DOHH2 (cell line): ENCODE results near the gene EPHA6.

Experiments used
- H3F3A ChIP-seq: fragments of 200-600 bp; sonication (generic), shearing (Covaris generic); 2 replicates; pipeline ENCODE4 v1.6.0; 2016; ENCODE audit warnings: antibody characterized with exemption, mild to moderate bottlenecking; ENCODE audit not compliant: control insufficient read depth, insufficient read depth
- H3K27ac ChIP-seq: fragments of 200-600 bp; sonication (generic); 2 replicates; pipeline ENCODE4 v1.5.1; 2014; ENCODE audit warnings: low read depth, mild to moderate bottlenecking, low read length, moderate library complexity
- H3K27me3 ChIP-seq: fragments of 200-600 bp; sonication (generic); 2 replicates; pipeline ENCODE4 v1.6.1; 2014; ENCODE audit warnings: mild to moderate bottlenecking, low read length, mixed read lengths; ENCODE audit not compliant: control insufficient read depth
- H3K36me3 ChIP-seq: fragments of 200-600 bp; sonication (generic); 2 replicates; pipeline ENCODE4 v1.6.1; 2014; ENCODE audit warnings: mild to moderate bottlenecking, low read length, moderate library complexity, mixed read lengths; ENCODE audit not compliant: control insufficient read depth
- H3K4me1 ChIP-seq: fragments of 200-600 bp; sonication (generic); 2 replicates; pipeline ENCODE4 v1.6.1; 2014; ENCODE audit warnings: mild to moderate bottlenecking, low read length, mixed read lengths; ENCODE audit not compliant: control insufficient read depth
- H3K4me2 ChIP-seq: fragments of 200-600 bp; sonication (generic); 2 replicates; pipeline ENCODE4 v1.6.0; 2014; ENCODE audit warnings: mild to moderate bottlenecking, low read length, moderate library complexity
- H3K4me3 ChIP-seq: fragments of 200-600 bp; sonication (generic); 2 replicates; pipeline ENCODE4 v1.5.1; 2014; ENCODE audit warnings: mild to moderate bottlenecking, low read length, mixed read lengths
- H3K79me2 ChIP-seq: fragments of 200-600 bp; sonication (generic); 2 replicates; pipeline ENCODE4 v1.6.1; 2014; ENCODE audit warnings: mild to moderate bottlenecking, low read length, mixed read lengths; ENCODE audit not compliant: control insufficient read depth
- H3K9me2 ChIP-seq: fragments of 200-600 bp; sonication (generic); replicated peaks from 2 replicates; pipeline ENCODE4 v1.6.1; 2014; ENCODE audit warnings: mild to moderate bottlenecking, low read length, mixed read lengths; ENCODE audit not compliant: control insufficient read depth
- H3K9me3 ChIP-seq: fragments of 200-600 bp; sonication (generic); 2 replicates; pipeline ENCODE4 v1.6.1; 2014; ENCODE audit warnings: antibody characterized with exemption, low read length, mixed read lengths; ENCODE audit not compliant: control insufficient read depth, insufficient read depth
- H4K20me1 ChIP-seq: fragments of 200-600 bp; sonication (generic); 2 replicates; pipeline ENCODE4 v1.6.0; 2014; ENCODE audit warnings: low read depth, mild to moderate bottlenecking, antibody characterized with exemption, low read length, moderate library complexity; ENCODE audit not compliant: control insufficient read depth, insufficient read depth
- CTCF ChIP-seq: fragments of 200-600 bp; sonication (generic); IDR thresholded peaks from one replicate; pipeline ENCODE4 v1.5.1; 2014; ENCODE audit warnings: antibody characterized with exemption, mild to moderate bottlenecking, low read depth, low read length; ENCODE audit not compliant: poor library complexity, severe bottlenecking
- EZH2phosphoT487 ChIP-seq: fragments of 200-600 bp; sonication (generic); IDR thresholded peaks from 2 replicates; pipeline ENCODE4 v1.6.1; 2017; ENCODE audit warnings: borderline replicate concordance, mild to moderate bottlenecking, antibody characterized with exemption, low read length, moderate library complexity, mixed read lengths

EPHA6 gene

DNA sequence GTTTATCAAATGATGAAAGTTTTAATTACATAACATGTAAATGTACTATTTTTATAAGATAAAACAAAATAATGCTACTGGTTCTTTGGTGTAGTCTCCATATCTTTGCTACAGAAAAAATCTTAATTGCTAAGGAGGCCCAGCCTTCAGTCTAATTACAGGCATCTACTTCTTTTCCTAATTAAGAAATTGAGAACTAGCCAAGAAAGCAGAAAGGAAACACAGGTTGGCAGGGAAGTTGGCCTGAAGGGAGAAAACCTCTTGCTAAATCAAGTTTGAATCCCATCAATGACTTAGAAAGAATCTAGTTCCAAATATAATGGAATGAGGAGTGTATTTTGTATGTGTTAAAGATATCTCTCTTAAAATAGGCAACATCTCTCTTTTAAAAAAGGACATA lies 737.8 kb downstream of the EPHA6 start:
- Histone ChIP-seq H3K4me1 (no peaks in the 10 kb centered on the region), H3K9me3 (no peaks in the 10 kb centered on the region)
- TF ChIP-seq EZH2phosphoT487 (no peak), CTCF (no peak)

DNA sequence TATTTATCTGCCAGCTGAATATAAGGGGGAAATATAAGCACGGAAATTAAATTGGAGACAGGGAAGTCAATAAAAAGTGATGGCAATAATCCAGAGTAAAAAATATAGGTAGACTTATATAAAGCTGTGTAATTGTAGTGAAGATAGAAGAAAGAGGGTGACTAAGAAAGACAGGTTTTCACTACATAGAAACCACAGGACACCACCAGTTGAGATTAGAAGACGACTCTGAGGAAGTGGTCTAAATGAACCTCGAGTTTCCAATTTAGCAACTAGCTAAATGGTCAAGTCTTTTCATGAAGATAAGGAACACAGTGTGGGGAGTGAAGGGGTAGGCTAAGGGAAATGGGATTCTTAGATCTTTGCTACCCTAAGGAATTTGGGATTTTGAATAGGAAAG lies 761.3 kb downstream of the EPHA6 start:
- no peaks in the 10 kb centered on the region for H3K4me1 ChIP-seq
- H3K27me3 ChIP-seq = no peaks in the 10 kb centered on the region
- no peak for TF ChIP-seq CTCF
- no peak for TF ChIP-seq EZH2phosphoT487
- no peak overlapping the region for H3K4me3 ChIP-seq
- no peak overlapping the region for H3K27ac ChIP-seq
- H3K9me3 ChIP-seq = no peaks in the 10 kb centered on the region
- no peak overlapping the region for H3K4me2 ChIP-seq
- H3K36me3 ChIP-seq = no peaks in the 10 kb centered on the region
- 0 out of 2 replicates have a peak, but pooled peaks cover 3% of the 10 kb centered on the region for H3K9me2 ChIP-seq
- H3K79me2 ChIP-seq = no peaks in the 10 kb centered on the region
- H3F3A ChIP-seq = no peaks in the 10 kb centered on the region
- H4K20me1 ChIP-seq = no peaks in the 10 kb centered on the region

More for the DNA sequence above, 737.8 kb downstream of the EPHA6 start:
- Histone ChIP-seq H3K4me2 (no peak overlapping the region), H3K4me3 (no peak overlapping the region), H3K9me2 (no peaks in the 10 kb centered on the region), H3K36me3 (no peaks in the 10 kb centered on the region), H4K20me1 (no peaks in the 10 kb centered on the region), H3K27ac (no peak overlapping the region), H3K27me3 (no peaks in the 10 kb centered on the region), H3F3A (no peaks in the 10 kb centered on the region), H3K79me2 (no peaks in the 10 kb centered on the region)

GRCh38 chr3:97576221-97576620 lies 761.8 kb downstream of the EPHA6 start:
- H3K36me3 ChIP-seq = no peaks in the 10 kb centered on the region
- no peaks in the 10 kb centered on the region for H3K79me2 ChIP-seq
- H3K9me2 ChIP-seq = 0 out of 2 replicates have a peak, but pooled peaks cover 3% of the 10 kb centered on the region
- no peak overlapping the region for H3K27ac ChIP-seq
- TF ChIP-seq CTCF (no peak), EZH2phosphoT487 (no peak)
- H3K27me3 ChIP-seq = no peaks in the 10 kb centered on the region
- no peaks in the 10 kb centered on the region for H3K4me1 ChIP-seq
- no peaks in the 10 kb centered on the region for H4K20me1 ChIP-seq
- no peak overlapping the region for H3K4me2 ChIP-seq
- H3K4me3 ChIP-seq = no peak overlapping the region
- no peaks in the 10 kb centered on the region for H3F3A ChIP-seq
- H3K9me3 ChIP-seq = no peaks in the 10 kb centered on the region

DNA sequence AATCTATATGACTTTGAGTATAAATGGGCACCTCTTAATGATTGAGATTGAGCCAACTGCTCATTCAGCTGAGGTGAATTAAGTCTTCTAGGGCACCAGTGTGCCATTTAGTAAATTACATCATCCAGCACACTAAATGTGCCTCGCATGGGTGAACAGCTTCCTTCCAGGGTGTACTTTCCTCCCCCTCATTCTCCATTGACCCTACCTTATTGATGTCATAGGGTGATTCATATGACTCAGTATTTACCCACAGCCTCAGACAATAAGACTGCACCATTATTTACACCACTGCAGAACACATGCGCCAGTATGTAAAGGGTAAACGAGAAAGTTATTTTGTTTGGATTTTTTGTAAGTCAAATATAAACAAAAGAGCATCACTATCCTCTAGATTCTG lies 765.0 kb downstream of the EPHA6 start:
- no peaks in the 10 kb centered on the region for H3K79me2 ChIP-seq
- no peaks in the 10 kb centered on the region for H3K9me3 ChIP-seq
- 0 out of 2 replicates have a peak, but pooled peaks cover 3% of the 10 kb centered on the region for H3K9me2 ChIP-seq
- no peaks in the 10 kb centered on the region for H3K36me3 ChIP-seq
- no peak overlapping the region for H3K4me2 ChIP-seq
- TF ChIP-seq EZH2phosphoT487 = no peak
- TF ChIP-seq CTCF = no peak
- no peaks in the 10 kb centered on the region for H3F3A ChIP-seq
- H3K4me1 ChIP-seq = no peaks in the 10 kb centered on the region
- H3K4me3 ChIP-seq = no peak overlapping the region
- H3K27me3 ChIP-seq = no peaks in the 10 kb centered on the region
- no peaks in the 10 kb centered on the region for H4K20me1 ChIP-seq
- H3K27ac ChIP-seq = no peak overlapping the region
